Stimulated activated CD4-positive, alpha-beta T cell treated with anti-CD3 and anti-CD28 coated beads, Interleukin-15, amount 100 ng/mL, for 24 hours (primary cell): Measurements from ENCODE around the gene NKTR.
"Not testable (repeated sequence)": the region's sequence is repeated elsewhere in the genome, so short reads cannot be mapped to it uniquely, and the experiment has no call there.

Experiments used
- DNase-seq: peaks from one replicate; pipeline ENCODE4 v3.0.0-alpha.2; 2020

NKTR gene

DNA sequence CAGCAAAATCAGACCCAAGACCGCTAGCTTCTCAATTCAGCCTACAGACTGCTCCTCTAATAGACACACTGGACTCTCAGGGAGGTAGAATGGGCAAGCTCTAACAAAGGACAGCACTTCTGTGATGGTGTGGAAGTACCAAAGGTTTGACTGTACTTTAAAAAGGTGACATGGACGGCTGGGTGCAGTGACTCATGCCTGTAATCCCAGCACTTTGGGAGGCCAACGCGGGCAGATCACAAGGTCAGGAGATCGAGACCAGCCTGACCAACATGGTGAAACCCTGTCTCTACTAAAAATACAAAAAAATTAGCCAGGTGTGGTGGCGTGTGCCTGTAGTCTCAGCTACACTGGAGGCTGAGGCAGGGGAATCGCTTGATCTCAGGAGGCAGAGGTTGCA is 3.4 kb upstream of the NKTR start:
- not testable (repeated sequence) for DNase-seq

DNA sequence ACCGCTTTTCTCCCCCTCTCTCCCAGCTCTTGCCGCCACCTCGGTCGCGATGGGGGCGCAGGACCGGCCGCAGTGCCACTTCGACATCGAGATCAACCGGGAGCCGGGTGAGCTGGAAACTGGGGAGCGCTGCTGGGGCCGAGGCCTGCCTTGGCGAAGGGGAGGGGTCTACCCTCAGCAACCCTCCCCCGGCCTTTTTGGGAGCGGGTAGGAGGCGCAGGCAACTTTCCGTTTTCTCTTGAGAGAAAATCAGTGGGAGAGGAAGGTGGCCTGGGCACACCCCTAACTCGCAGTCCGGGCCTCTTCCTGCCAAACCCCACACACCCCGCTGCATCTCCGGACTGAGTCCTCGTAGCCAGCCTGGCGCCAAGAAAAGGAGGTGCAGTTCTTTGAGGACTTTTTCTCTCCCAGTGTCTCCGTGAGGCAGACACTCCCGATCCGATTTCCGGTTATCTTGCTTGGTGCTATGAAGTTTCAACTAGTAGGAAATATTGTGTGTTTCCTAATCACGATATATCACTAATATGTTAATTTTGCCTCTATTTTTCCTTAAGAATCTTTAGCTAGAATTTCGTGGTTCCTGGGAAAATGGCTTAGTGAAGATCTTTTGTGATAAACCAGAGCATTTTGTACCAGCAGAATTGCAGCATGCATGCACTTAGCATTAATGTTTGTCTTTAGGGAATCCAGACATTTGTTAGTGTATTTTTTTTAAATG is 631 bp downstream of the NKTR start:
- peak; percentile 77 for DNase-seq

DNA sequence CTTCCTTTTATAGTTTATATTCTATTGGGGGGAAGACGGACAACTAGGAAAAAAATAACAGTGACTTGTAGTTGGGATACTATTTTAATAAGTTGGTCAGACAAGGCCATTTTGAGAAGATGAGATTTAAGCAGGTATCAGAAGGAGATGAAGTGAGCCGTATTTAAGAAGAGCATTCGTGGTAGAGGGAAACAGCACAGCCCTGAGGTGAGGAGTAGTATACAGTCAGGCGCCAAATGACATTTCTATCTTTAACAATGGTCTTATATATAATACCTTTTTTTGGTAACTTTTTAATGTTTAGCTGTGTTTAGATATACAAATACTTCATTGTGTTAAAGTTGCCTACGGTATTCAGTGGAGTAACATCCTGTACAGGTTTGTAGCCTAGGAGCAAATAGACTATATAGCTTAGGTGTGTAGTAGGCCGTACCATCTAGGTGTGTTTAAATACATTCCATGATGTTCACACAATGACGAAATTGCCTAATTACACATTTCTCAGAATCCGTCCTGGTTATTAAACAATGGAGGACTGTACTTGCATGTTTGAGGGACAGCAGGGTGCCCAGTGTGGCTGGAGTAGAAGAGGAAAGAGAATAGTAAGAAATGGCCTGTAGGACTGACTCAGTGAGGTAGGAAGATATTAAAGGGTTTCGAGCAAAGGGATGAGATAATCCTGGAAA is 1.6 kb downstream of the NKTR start:
- no peak for DNase-seq

DNA sequence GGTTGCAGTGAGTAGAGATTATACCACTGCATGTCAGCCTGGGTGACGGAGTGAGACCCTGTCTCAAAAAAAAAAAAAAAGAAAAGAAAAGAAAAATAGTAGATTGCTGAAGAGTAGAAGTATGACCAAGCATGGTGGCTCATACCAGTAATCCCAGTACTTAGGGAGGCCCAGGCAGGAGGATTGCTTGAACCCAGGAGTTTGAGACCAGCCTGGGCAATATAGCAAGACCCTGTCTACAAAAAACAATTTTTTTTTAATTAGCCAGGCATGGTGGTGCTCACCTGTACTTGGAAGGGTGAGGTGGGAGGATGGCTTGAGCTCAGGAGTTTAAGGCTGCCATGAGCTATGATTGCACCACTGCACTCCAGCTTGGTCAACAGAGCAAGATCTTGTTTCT is 2.5 kb downstream of the NKTR start:
- no peak for DNase-seq

DNA sequence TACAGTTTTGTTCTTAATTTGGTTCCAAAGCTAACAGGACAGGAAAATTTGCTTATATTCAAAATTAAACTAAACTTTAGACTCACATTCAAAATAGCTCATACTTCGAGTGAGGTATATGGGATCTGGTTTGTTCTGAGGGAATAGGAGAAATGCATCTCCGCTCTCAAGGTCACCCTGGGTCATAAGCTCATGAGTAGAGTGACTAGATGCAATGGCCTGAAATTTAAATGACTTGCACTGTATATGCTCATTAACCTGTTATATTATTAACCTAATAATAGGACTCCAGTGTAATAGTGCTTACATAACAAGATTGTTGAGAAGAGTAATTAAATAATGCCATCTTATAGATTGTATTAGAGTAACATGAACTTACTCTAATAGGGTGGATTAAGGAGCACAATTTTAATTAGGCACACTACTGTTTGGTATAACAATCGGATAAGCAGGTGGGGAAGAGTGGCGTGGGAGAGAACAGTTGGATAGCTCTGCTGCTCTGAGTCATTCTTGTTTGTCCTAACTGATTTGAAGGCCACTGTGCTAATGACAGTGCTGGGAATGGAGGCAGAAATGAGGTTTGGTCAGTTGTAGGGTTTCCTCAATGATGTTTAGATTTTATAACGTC is 5.2 kb downstream of the NKTR start:
- no peak for DNase-seq

DNA sequence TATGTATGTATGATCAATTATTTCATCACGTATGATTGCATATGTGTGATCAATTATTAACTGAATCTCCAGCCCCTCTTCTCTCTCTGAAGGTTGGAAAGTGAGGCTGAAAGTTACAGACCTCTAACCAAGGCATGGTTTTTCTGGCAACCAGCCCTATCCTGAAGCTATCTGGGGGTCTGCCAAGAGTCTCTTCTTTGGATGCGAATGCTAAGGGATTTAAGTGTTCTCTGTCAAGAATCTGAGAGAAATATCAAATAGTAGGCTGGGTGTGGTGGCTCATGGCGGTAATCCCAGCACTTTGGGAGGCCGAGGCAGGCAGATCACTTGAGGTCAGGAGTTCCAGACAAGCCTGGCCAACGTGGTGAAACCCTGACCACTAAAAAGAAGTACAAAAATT is 8.1 kb downstream of the NKTR start:
- no peak for DNase-seq

DNA sequence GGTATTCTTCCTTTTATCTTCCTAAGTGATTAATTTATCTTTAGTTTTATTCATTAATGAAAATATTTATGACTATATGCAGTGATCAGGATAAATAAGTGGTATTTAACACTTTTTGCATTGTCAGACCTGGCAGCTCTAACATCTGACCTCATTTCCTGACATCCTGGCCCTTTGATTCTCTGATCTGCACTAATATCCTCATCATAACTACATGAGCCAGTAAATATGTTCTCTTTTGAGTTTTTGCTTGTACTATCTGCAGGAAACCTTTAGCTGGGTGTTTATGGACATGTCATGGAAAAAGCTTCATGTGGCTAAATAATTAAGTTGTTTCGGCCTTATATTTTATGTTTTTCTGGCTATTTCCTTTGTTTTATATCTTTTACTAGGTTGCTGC is 10.5 kb downstream of the NKTR start:
- no peak for DNase-seq

DNA sequence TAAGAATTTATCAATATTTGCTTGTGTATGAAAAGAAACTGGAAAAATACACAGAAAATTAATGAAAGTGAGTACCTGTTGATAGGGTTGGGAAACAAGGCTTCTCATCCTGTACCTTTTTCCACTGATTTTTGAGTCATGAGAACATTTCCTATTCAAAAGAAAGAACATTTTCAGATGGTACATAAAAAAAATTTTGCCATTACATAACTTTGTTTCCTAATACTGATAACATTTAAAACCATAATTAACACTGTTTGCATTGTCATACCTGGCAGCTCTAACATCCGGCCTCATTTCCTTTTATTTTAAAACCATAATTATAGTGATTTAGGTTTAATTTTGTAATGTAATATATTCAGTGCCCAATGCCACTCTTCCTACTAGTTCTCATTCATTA is 11.7 kb downstream of the NKTR start:
- DNase-seq, result no peak

DNA sequence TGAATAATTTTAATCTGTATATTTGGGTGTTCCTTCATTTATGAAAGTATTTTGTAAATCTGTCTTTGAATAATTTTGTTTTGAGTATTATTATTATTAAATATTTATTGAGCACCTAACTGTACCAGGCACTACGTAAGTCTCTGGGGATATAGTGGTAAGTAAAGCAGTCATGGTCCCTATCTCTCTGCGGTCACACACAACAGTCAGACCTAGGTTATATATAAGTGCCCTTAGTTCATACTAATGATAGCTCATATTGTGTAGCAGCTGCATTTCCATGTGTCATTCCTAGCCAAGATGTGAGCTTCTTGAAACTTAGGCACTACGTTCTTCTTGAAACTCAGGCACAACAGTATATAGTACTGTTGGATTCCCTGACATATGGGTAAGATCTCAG is 12.4 kb downstream of the NKTR start:
- DNase-seq, result no peak

DNA sequence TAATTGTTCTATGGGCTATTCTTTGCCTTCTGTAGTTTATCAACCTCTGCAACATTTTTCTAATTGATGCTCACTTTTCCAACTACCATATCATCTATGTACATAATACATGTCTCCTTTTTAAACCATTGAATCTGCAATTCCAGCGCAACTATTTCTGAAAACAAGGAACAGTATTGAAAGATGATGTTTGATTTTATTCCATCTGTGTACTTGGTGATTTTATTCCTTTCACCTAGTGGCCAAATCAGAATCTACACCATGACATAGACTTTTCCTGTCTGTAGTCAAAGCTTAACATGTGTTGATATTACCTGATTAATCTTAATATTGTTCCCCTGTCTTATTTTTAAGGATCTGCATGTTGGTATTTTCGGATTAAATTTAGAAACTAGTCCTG is 13.0 kb downstream of the NKTR start:
- DNase-seq, result no peak

DNA sequence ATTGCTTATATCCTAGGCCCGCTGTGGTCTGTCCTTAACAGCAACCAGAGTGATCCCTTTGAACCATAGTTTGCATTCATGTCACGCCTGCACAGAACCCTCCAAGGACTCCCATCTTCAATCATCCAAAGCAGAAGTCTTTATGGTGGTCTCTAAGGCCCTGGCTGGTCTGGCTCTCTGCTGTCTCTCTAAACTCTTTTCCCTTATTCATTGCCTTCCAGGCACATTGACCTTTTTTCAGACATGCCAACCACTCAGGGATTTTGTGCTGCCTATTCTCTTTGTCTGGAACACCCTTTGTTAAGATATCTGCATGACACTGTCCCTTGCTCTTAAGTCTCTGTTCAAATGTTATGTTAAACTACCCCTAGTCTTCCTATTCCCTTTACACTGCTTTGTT is 31.1 kb downstream of the NKTR start:
- no peak for DNase-seq

DNA sequence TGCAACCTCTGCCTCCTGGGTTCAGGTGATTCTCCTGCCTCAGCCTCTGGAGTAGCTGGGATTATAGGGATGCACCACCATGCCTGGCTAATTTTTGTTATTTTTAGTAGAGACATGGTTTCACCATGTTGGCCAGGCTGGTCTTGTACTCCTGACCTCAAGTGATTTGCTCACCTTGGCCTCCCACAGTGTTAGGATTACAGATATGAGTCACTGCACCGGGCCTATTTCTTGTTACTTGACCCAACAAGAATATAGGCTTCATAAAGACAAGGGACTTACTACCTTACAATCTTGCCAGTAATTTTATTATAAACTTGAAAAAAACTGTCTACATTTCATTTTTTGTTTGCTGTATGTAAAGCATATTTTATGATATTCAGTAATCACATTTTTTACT is 31.7 kb downstream of the NKTR start:
- DNase-seq, result no peak

DNA sequence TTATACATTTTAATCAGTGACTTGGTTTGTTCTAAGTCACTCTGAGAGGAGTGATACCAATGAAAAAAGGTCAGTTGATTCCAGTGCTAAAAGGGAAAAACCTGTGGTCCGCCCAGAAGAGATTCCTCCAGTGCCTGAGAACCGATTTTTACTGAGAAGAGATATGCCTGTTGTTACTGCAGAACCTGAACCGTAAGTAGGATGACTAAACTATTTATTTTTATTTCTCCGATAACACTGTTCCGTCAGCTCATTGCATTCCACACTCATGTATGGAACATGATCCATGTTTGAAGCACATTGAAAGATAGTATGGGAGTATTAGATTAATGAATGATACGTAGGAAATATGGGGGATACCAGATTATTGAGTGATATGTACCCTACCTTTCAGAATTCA is 33.1 kb downstream of the NKTR start:
- no peak for DNase-seq

DNA sequence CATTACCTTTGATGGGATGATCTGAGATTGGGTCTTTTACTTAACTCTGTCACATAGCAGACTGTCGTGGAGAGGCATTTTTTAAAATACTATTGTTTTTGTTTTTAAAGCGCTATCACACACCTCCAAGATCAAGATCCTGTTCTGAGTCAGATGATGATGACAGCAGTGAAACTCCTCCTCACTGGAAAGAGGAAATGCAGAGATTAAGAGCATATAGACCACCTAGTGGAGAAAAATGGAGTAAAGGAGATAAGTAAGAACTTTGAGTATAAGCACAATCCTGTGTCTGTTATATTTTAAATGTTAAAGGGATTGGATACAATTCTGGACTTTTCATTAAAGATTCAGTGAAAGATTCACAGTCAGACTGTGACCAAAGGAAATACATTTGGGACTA is 34.6 kb downstream of the NKTR start:
- DNase-seq, result no peak

DNA sequence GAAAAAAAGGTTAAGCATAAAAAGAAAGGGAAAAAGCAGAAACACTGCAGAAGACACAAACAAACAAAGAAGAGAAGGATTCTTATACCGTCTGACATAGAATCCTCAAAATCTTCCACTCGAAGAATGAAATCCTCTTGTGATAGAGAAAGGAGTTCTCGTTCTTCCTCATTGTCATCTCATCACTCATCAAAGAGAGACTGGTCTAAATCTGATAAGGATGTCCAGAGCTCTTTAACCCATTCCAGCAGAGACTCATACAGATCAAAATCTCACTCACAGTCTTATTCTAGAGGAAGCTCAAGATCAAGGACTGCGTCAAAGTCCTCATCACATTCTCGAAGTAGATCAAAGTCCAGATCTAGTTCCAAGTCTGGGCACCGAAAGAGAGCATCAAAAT is 36.5 kb downstream of the NKTR start:
- DNase-seq, result no peak

DNA sequence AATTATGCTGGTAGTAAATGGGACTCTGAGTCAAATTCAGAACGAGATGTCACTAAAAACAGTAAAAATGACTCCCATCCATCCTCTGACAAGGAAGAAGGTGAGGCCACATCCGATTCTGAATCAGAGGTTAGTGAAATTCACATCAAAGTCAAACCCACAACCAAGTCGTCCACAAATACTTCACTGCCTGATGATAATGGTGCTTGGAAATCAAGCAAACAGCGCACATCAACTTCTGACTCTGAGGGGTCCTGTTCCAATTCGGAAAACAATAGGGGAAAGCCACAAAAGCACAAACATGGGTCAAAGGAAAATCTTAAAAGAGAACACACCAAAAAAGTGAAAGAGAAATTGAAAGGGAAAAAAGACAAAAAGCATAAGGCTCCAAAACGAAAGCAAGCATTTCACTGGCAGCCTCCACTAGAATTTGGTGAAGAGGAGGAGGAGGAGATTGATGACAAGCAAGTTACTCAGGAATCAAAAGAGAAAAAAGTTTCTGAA is 37.9 kb downstream of the NKTR start:
- DNase-seq, result peak; percentile 60

DNA sequence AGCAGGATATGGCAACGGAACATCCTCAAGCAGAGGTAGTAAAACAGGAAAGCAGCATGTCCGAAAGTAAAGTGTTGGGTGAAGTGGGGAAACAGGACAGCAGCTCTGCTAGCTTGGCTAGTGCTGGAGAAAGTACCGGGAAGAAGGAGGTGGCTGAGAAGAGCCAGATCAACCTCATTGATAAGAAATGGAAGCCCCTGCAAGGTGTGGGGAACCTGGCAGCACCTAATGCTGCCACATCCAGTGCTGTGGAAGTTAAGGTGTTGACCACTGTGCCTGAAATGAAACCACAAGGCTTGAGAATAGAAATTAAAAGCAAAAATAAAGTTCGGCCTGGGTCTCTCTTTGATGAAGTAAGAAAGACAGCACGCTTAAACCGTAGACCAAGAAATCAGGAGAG is 38.7 kb downstream of the NKTR start:
- DNase-seq, result no peak

DNA sequence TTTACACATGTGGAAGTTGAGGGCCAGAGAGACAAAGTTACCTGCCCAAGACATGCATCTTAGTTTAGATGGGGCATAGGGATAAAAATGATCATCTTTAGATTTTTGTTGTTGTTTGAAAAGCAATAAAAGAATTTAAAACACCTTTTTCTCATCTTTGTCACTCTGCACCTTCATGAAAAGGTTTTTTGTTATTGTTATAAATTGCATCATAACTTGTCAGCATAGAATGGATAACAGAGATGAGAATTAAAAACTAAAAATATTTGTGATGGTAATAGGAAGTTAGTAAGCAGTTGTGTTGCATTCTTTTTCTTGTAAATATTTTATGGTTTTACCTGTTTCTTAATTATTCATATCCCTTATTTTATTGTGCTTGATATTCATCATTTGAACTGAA is 39.6 kb downstream of the NKTR start:
- DNase-seq, result no peak

DNA sequence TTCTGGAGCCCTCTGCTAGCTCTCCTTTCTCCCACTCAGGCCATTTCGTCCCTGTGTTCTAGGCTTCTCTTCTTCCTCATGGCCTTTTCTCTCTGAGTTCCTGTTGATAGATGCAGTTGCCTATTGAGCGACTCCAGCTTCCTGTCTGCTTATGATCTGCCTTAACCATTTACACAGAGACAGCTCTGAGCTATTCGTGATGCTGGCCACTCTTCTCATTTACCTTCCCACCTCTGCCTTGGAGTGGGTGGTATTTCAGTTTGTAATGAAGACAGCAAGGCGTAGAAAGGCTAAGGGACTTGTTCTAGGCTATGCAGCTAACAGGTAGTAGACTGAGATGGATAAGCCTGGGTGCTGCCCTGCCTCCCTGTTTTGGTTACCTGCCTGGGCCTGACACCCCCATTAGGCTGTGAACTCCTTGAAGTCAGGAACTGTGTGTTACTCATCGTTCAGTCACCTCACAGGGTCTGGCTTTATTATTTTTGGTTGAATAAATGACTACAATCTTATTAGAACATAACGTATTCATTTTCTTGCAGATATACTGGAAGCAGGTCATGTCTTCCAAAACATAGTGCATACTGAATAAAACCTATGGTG is 40.4 kb downstream of the NKTR start:
- DNase-seq, result no peak

DNA sequence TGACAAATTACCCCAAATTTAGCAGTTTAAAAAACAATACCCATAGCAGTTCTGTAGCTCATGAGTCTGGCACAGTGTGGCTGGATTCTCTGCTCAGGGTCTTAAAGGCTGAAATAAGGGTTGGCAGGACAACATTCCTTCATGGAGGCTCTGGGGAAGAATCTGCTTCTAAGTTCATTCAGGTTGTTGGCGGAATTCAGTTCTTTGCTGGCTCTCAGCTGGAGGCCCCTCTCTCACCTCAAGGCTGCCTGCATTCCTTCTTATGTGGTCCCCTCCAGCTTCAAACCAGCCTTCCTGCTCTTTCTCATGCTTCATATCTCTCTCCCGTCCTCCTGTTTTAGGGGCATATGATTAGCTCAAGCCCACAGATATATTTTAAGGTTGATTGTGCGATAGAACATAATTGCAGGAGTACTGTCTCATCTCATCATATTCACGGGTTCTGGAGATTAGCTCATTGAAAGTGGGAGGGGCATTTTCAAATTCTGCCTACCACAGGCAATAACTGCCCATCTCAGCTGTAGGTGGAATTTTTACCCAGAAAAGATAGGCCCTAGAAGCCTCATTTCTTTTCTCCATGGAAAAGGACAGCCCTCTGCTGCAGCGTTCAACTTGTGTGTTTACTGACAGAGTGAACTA is 47.5 kb downstream of the NKTR start:
- no peak for DNase-seq

DNA sequence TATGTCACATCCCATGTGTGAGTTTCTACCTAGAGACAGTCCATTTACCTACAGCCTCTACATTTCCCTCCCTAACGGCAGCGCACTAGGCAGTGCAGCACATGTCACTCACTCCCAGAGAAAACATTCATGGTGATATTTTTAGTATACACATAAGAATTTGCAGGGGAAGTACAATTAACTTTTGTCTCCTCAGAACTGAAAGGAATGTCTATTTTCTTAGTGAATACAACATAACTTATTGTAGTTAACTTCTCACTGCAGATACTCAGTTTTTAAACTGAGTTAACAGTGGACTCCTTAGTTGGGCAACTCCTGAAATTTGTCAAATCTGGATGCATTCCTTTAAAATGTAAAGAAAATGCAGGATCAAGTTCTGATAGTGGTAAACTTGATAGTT is 48.5 kb downstream of the NKTR start:
- no peak for DNase-seq

DNA sequence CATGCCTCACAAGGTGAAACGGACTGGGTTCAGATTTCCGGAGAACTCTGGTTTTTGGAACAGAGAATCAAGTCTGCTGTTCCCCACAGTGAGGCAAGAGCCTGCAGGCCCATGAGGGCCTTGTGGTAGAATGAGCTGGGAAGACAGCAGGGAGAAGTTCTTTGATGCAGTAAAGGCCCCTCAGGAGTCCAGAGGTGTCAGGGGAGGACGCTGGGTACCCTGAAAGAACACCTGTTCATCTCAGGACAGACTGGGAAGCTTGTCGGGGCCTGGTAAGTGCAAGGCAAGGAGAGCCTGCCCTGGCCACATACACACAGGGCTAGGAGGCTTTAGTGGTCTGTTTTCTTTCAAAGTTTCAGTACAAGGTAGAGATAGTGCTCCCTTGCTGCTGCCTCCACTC is 49.3 kb downstream of the NKTR start:
- DNase-seq, result no peak
